Esophagus muscularis mucosa (tissue), 4 donors: Measurements from ENCODE around the gene SLC17A7. TPM values are rescaled to one million over a fixed set of nuclear protein-coding genes. Genes with fewer than 3 reads are reported as not detected.

Source experiments
- DNase-seq: peaks from one replicate; pipeline ENCODE4 v3.0.0-alpha.2; 2017; ENCODE audit errors: extremely low spot score
- H3K27ac ChIP-seq, 4 donors: fragments of 200-600 bp; sonication (generic); replicated peaks in 1 of 4; 1 replicate in 3 of 4; 2 replicates in 1 of 4; pipeline ENCODE4 v1.5.1; 2016 to 2019; ENCODE audit warnings: mild to moderate bottlenecking in 1 of 4
- H3K27me3 ChIP-seq, 4 donors: fragments of 200-600 bp; sonication (generic); one replicate each; pipeline versions ENCODE4 v1.5.1 to v1.6.0; 2016 to 2019
- H3K36me3 ChIP-seq, 4 donors: fragments of 200-600 bp; sonication (generic); one replicate each; pipeline ENCODE4 v1.5.1; 2016 to 2019
- H3K4me1 ChIP-seq, 4 donors: fragments of 200-600 bp; sonication (generic); one replicate each; pipeline ENCODE4 v1.5.1; 2016 to 2019
- H3K4me3 ChIP-seq, 4 donors: fragments of 200-600 bp; sonication (generic); 1 replicate in 2 of 4; 2 replicates in 2 of 4; pipeline ENCODE4 v1.5.1; 2016 to 2019; ENCODE audit warnings: mild to moderate bottlenecking in 4 of 4, moderate library complexity in 1 of 4
- H3K9me3 ChIP-seq, 4 donors: fragments of 200-600 bp; sonication (generic); 1 replicate in 3 of 4; 2 replicates in 1 of 4; pipeline ENCODE4 v1.5.1; 2016 to 2019
- CTCF ChIP-seq, 3 experiments: fragments of 200-600 bp in 2 of 3; fragments of 450-650 bp in 1 of 3; sonication (generic) in 2 of 3; IDR thresholded peaks; one replicate each; pipeline ENCODE4 v1.5.1; 2017 to 2019; ENCODE audit warnings: antibody characterized with exemption in 3 of 3, mild to moderate bottlenecking in 2 of 3, moderate library complexity in 1 of 3
- EP300 ChIP-seq: sonication (generic); formaldehyde crosslinking; IDR thresholded peaks from one replicate; pipeline ENCODE4 v1.6.1; 2017; ENCODE audit warnings: antibody characterized with exemption
- POLR2A ChIP-seq: fragments of 450-650 bp; IDR thresholded peaks from one replicate; pipeline ENCODE4 v1.6.1; 2017; ENCODE audit warnings: antibody characterized with exemption, moderate library complexity, mild to moderate bottlenecking, low read depth
- POLR2AphosphoS5 ChIP-seq, 2 donors: sonication (generic); formaldehyde crosslinking; IDR thresholded peaks; one replicate each; pipeline ENCODE4 v1.6.1; 2017; ENCODE audit warnings: antibody characterized with exemption in 2 of 2
- WGBS: methylation state at CpG from one replicate; pipeline ENCODE4 v1.1.5; 2018; 5-methylcytosine and 5-hydroxymethylcytosine counted together
- intact Hi-C: fragments of 100-400 bp; cut with DNase I; formaldehyde crosslinking; loops from one replicate; pipeline ENCODE4 v1.15.1; 2023
- total RNA-seq, 4 donors: library from RNA; depleted of rRNA; stranded (reverse); fragments of >200 nt; gene quantifications; one replicate each; pipeline versions ENCODE4 v1.1.0 to v1.2.1, GENCODE V29; 2016

SLC17A7 gene
- 1 to 10 TPM in 2 of 4 donors, under 1 TPM in 2; 0.83 to 5.2 (median 1.3) TPM for total RNA-seq

- peaks cover 0 to 4% (median under 1%) of the 10 kb centered on the region in 4 donors for H3K36me3 ChIP-seq
- peaks cover 0 to 68% (median 41%) of the 10 kb centered on the region in 4 donors for H3K27me3 ChIP-seq
- WGBS = 6% methylated on average over 14 of the region's 56 CpGs
- no peak for TF ChIP-seq POLR2A
- no peak for TF ChIP-seq EP300
- TF ChIP-seq POLR2AphosphoS5 (IDR thresholded peaks at IDR 0.05) = no peak
- TF ChIP-seq CTCF (IDR thresholded peaks at IDR 0.05) = no peak
- no peaks in the 10 kb centered on the region for H3K9me3 ChIP-seq
- H3K27ac ChIP-seq = peak within 1 kb of the TSS; percentile 71 to 90 (median 76)
- intact Hi-C loops = loop anchor here (2.0 to 5.0 kb wide), 3 partner anchors 77 to 214 kb away; no protein-coding TSS in a partner anchor
- no peak for DNase-seq
- peaks cover 17 to 44% (median 31%) of the 10 kb centered on the region in 4 donors for H3K4me1 ChIP-seq
- peak within 1 kb of the TSS; percentile 58 to 84 (median 64) for H3K4me3 ChIP-seq
Measured at GRCh38 chr19:49441210-49441959, at the start of gene SLC17A7. SLC17A7 (minus strand) TSS chr19:49441527; CDS start chr19:49441379, 148 bp downstream.

GRCh38 chr19:49490287-49491029 is 49.1 kb upstream of the SLC17A7 start:
- peak overlapping the region in 3 of 4 donors; percentile 1 to 91 (median 84) for H3K27ac ChIP-seq
- WGBS = 87% methylated on average over 15 of the region's 27 CpGs

GRCh38 chr19:49489601-49490167 is 48.4 kb upstream of the SLC17A7 start:
- DNase-seq = no peak
- H3K4me1 ChIP-seq = peaks cover 17 to 49% (median 34%) of the 10 kb centered on the region in 4 donors
- no peaks in the 10 kb centered on the region for H3K9me3 ChIP-seq
- H3K27ac ChIP-seq = peak overlapping the region; percentile 84 to 92 (median 90)
- 70% methylated on average over 6 of the region's 15 CpGs for WGBS
- H3K27me3 ChIP-seq = no peaks in the 10 kb centered on the region
- TF ChIP-seq CTCF (IDR thresholded peaks at IDR 0.05) = no peak
- no peak for TF ChIP-seq POLR2A
- TF ChIP-seq EP300 = no peak
- no peak for TF ChIP-seq POLR2AphosphoS5 (IDR thresholded peaks at IDR 0.05)
- intact Hi-C loops = no loop called here
- H3K4me3 ChIP-seq = peak overlapping the region; percentile 69 to 100 (median 93)
- peaks cover 36 to 54% (median 45%) of the 10 kb centered on the region in 4 donors for H3K36me3 ChIP-seq

More at GRCh38 chr19:49490287-49491029, 49.1 kb upstream of the SLC17A7 start:
- H3K4me1 ChIP-seq = peaks cover 20 to 55% (median 38%) of the 10 kb centered on the region in 4 donors
- intact Hi-C loops = no loop called here
- H3K9me3 ChIP-seq = no peaks in the 10 kb centered on the region
- peak overlapping the region in 1 of 4 donors; percentile 100 for H3K4me3 ChIP-seq
- H3K36me3 ChIP-seq = peaks cover 36 to 53% (median 42%) of the 10 kb centered on the region in 4 donors
- no peaks in the 10 kb centered on the region for H3K27me3 ChIP-seq
- TF ChIP-seq POLR2A (no peak), POLR2AphosphoS5 (IDR thresholded peaks at IDR 0.05) (no peak), CTCF (IDR thresholded peaks at IDR 0.05) (no peak), EP300 (no peak)
- DNase-seq = no peak

GRCh38 chr19:49488863-49489537 is 47.7 kb upstream of the SLC17A7 start:
- no peaks in the 10 kb centered on the region for H3K9me3 ChIP-seq
- H3K4me1 ChIP-seq = peaks cover 17 to 49% (median 34%) of the 10 kb centered on the region in 4 donors
- intact Hi-C loops = no loop called here
- H3K27me3 ChIP-seq = no peaks in the 10 kb centered on the region
- DNase-seq = no peak
- H3K4me3 ChIP-seq = peak overlapping the region; percentile 69 to 100 (median 93)
- peaks cover 36 to 59% (median 45%) of the 10 kb centered on the region in 4 donors for H3K36me3 ChIP-seq
- 21% methylated on average over 14 of the region's 15 CpGs for WGBS
- no peak for TF ChIP-seq CTCF (IDR thresholded peaks at IDR 0.05)
- no peak for TF ChIP-seq POLR2AphosphoS5 (IDR thresholded peaks at IDR 0.05)
- H3K27ac ChIP-seq = peak overlapping the region; percentile 84 to 92 (median 90)
